ENCODE measurements around the gene ACTR1A.

Gene ACTR1A

GRCh38 chr10:102511583-102512274 lies 9.2 kb upstream of the ACTR1A start:
- Histone ChIP-seq H3K27ac (peak overlapping the region; percentile 34), H3K4me2 (ENCODE audit: low read length) (peak overlapping the region; percentile 14), H3K4me1 (peaks cover 8% of the 10 kb centered on the region), H3K27me3 (ENCODE audit: control insufficient read depth, insufficient read depth, low read length) (no peaks in the 10 kb centered on the region), H3K36me3 (ENCODE audit: control insufficient read depth, insufficient read depth, low read length) (no peaks in the 10 kb centered on the region), H3K4me3 (ENCODE audit: low read depth, low read length) (no peak overlapping the region), H3K9ac (no peak overlapping the region), H3K9me3 (ENCODE audit: control insufficient read depth, low read length) (no peaks in the 10 kb centered on the region), H3K79me2 (peaks cover 21% of the 10 kb centered on the region), H2AFZ (no peak overlapping the region)
- TF ChIP-seq CTCF (IDR thresholded peaks at IDR 0.05), result no peak

- Histone ChIP-seq H3K36me3 (ENCODE audit: control insufficient read depth, insufficient read depth, low read length) (no peaks in the 10 kb centered on the region), H3K9ac (no peak overlapping the region), H2AFZ (no peak overlapping the region), H3K27me3 (ENCODE audit: control insufficient read depth, insufficient read depth, low read length) (no peaks in the 10 kb centered on the region), H3K27ac (no peak overlapping the region), H3K9me3 (ENCODE audit: control insufficient read depth, low read length) (no peaks in the 10 kb centered on the region), H3K4me2 (ENCODE audit: low read length) (no peak overlapping the region), H3K4me3 (ENCODE audit: low read depth, low read length) (no peak overlapping the region), H3K79me2 (peaks cover 12% of the 10 kb centered on the region), H3K4me1 (peaks cover 16% of the 10 kb centered on the region)
- no peak for TF ChIP-seq CTCF (IDR thresholded peaks at IDR 0.05)
These were observed 6.9 kb upstream of the ACTR1A start for GRCh38 chr10:102509387-102509786.

- Histone ChIP-seq H3K9ac (no peak overlapping the region), H3K79me2 (peaks cover 11% of the 10 kb centered on the region), H2AFZ (no peak overlapping the region), H3K27me3 (ENCODE audit: control insufficient read depth, insufficient read depth, low read length) (no peaks in the 10 kb centered on the region), H3K4me2 (ENCODE audit: low read length) (no peak overlapping the region), H3K36me3 (ENCODE audit: control insufficient read depth, insufficient read depth, low read length) (no peaks in the 10 kb centered on the region), H3K9me3 (ENCODE audit: control insufficient read depth, low read length) (no peaks in the 10 kb centered on the region), H3K4me1 (peaks cover 16% of the 10 kb centered on the region), H3K27ac (no peak overlapping the region), H3K4me3 (ENCODE audit: low read depth, low read length) (no peak overlapping the region)
- TF ChIP-seq CTCF (IDR thresholded peaks at IDR 0.05), result no peak
These were observed 6.0 kb upstream of the ACTR1A start for GRCh38 chr10:102508506-102508905.

- no peak overlapping the region for H2AFZ ChIP-seq
These were observed 5.0 kb upstream of the ACTR1A start for GRCh38 chr10:102507521-102507920.

More at GRCh38 chr10:102507521-102507920, 5.0 kb upstream of the ACTR1A start:
- no peak overlapping the region for H3K9ac ChIP-seq
- H3K4me3 ChIP-seq (ENCODE audit: low read depth, low read length), result no peak overlapping the region
- no peaks in the 10 kb centered on the region for H3K27me3 ChIP-seq (ENCODE audit: control insufficient read depth, insufficient read depth, low read length)
- no peaks in the 10 kb centered on the region for H3K36me3 ChIP-seq (ENCODE audit: control insufficient read depth, insufficient read depth, low read length)
- no peak overlapping the region for H3K4me2 ChIP-seq (ENCODE audit: low read length)
- peaks cover 8% of the 10 kb centered on the region for H3K79me2 ChIP-seq
- TF ChIP-seq CTCF (IDR thresholded peaks at IDR 0.05), result no peak
- peaks cover 22% of the 10 kb centered on the region for H3K4me1 ChIP-seq
- H3K27ac ChIP-seq, result no peak overlapping the region
- no peaks in the 10 kb centered on the region for H3K9me3 ChIP-seq (ENCODE audit: control insufficient read depth, low read length)
